Measurements from ENCODE around the gene LY6G5C.
"Not testable (repeated sequence)": the region's sequence is repeated elsewhere in the genome, so short reads cannot be mapped to it uniquely, and the experiment has no call there.

LY6G5C gene

GRCh38 chr6:31713991-31714684 is 33.3 kb upstream of the LY6G5C start:
- peak; percentile 41 for DNase-seq

GRCh38 chr6:31713465-31713864 is 32.6 kb upstream of the LY6G5C start:
- DNase-seq, result no peak

GRCh38 chr6:31712296-31712695 is 31.4 kb upstream of the LY6G5C start:
- no peak for DNase-seq

- DNase-seq, result no peak
These were observed 30.4 kb upstream of the LY6G5C start for GRCh38 chr6:31711233-31711632.

- no peak for DNase-seq
These were observed 29.8 kb upstream of the LY6G5C start for GRCh38 chr6:31710523-31711219.

GRCh38 chr6:31709157-31709556 is 28.3 kb upstream of the LY6G5C start:
- DNase-seq, result not testable (repeated sequence)

- DNase-seq, result no peak
These were observed 27.4 kb upstream of the LY6G5C start for GRCh38 chr6:31708224-31708623.

- DNase-seq, result no peak
These were observed 26.8 kb upstream of the LY6G5C start for GRCh38 chr6:31707701-31708100.

GRCh38 chr6:31706599-31706998 is 25.7 kb upstream of the LY6G5C start, which contains the start of gene LY6G6F:
Gene LY6G6F, plus strand, starts transcription at chr6:31706866. Its CDS starts 41 bp downstream, at chr6:31706907.
- DNase-seq, result no peak

GRCh38 chr6:31705931-31706330 is 25.1 kb upstream of the LY6G5C start:
- no peak for DNase-seq

- DNase-seq, result peak; percentile 98
These were observed 22.2 kb upstream of the LY6G5C start, which contains the start of gene ABHD16A for GRCh38 chr6:31702819-31703716. Gene ABHD16A, minus strand, starts transcription at chr6:31703324. Its CDS starts 43 bp downstream, at chr6:31703281.

- DNase-seq, result peak; percentile 40
These were observed 21.5 kb upstream of the LY6G5C start for GRCh38 chr6:31702405-31702818.

- peak; percentile 69 for DNase-seq
These were observed 21.0 kb upstream of the LY6G5C start for GRCh38 chr6:31701666-31702404.

- no peak for DNase-seq
These were observed 20.0 kb upstream of the LY6G5C start for GRCh38 chr6:31700740-31701401.

- no peak for DNase-seq
These were observed 16.7 kb upstream of the LY6G5C start for GRCh38 chr6:31697555-31697954.

- DNase-seq, result no peak
These were observed 12.7 kb upstream of the LY6G5C start for GRCh38 chr6:31693535-31693934.

GRCh38 chr6:31692886-31693285 is 12.0 kb upstream of the LY6G5C start:
- DNase-seq, result no peak

GRCh38 chr6:31692353-31692752 is 11.5 kb upstream of the LY6G5C start:
- no peak for DNase-seq

- DNase-seq, result no peak
These were observed 10.8 kb upstream of the LY6G5C start for GRCh38 chr6:31691564-31692108.

GRCh38 chr6:31691078-31691463 is 10.2 kb upstream of the LY6G5C start:
- no peak for DNase-seq

- DNase-seq, result no peak
These were observed 9.6 kb upstream of the LY6G5C start for GRCh38 chr6:31690231-31691077.
